Ishikawa (cell line): ENCODE measurements around the gene HDHD3.

Experiments
- CEBPB ChIP-seq: IDR thresholded peaks from 2 replicates; pipeline ENCODE4 v1.6.1; 2012
- EP300 ChIP-seq: IDR thresholded peaks from 2 replicates; pipeline ENCODE4 v1.6.1; 2012; ENCODE audit warnings: borderline replicate concordance
- FOXM1 ChIP-seq: IDR thresholded peaks from 2 replicates; pipeline ENCODE4 v1.6.1; 2012; ENCODE audit warnings: low read depth, borderline replicate concordance
- RAD21 ChIP-seq: IDR thresholded peaks from 2 replicates; pipeline ENCODE4 v1.6.1; 2012; ENCODE audit warnings: low read depth
- TAF1 ChIP-seq: IDR thresholded peaks from 2 replicates; pipeline ENCODE4 v1.6.1; 2012; ENCODE audit warnings: low read depth, mild to moderate bottlenecking
- YY1 ChIP-seq: IDR thresholded peaks from 2 replicates; pipeline ENCODE4 v1.6.1; 2012; ENCODE audit warnings: low read depth
- TF ChIP-seq, protein P1 (sequence below): IDR thresholded peaks from 2 replicates; pipeline ENCODE4 v1.6.1; 2012
- TF ChIP-seq, protein P2 (sequence below): IDR thresholded peaks from 2 replicates; pipeline ENCODE4 v1.6.1; 2012; ENCODE audit warnings: low read depth, mild to moderate bottlenecking
- TF ChIP-seq, protein P3 (sequence below): IDR thresholded peaks from 2 replicates; pipeline ENCODE4 v1.6.1; 2012

DNA sequence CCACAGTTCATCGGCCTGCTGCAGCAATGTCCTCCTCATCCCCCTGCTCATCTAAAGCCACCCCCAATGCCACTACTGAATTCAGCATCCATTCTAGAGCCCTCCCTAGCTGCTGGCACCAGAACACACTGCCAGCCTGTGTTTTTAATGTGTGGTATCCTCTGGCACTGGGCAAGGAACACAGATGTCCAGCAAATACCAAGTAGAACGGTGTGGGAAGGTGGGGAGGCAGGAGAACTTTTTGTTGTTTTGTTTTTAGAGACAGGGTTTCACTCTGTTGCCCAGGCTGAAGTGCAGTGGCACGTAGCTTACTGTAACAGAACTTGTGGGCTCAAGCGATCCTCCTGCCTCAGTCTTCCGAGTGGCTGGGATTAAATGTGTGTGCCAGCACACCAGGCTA lies 4.7 kb downstream of the HDHD3 start:
- TF ChIP-seq CEBPB: no peak
- TF ChIP-seq RAD21: no peak
- TF ChIP-seq, protein P1, sequence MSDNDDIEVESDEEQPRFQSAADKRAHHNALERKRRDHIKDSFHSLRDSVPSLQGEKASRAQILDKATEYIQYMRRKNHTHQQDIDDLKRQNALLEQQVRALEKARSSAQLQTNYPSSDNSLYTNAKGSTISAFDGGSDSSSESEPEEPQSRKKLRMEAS: no peak
- TF ChIP-seq YY1: no peak
- no peak for TF ChIP-seq FOXM1
- TF ChIP-seq, protein P2, sequence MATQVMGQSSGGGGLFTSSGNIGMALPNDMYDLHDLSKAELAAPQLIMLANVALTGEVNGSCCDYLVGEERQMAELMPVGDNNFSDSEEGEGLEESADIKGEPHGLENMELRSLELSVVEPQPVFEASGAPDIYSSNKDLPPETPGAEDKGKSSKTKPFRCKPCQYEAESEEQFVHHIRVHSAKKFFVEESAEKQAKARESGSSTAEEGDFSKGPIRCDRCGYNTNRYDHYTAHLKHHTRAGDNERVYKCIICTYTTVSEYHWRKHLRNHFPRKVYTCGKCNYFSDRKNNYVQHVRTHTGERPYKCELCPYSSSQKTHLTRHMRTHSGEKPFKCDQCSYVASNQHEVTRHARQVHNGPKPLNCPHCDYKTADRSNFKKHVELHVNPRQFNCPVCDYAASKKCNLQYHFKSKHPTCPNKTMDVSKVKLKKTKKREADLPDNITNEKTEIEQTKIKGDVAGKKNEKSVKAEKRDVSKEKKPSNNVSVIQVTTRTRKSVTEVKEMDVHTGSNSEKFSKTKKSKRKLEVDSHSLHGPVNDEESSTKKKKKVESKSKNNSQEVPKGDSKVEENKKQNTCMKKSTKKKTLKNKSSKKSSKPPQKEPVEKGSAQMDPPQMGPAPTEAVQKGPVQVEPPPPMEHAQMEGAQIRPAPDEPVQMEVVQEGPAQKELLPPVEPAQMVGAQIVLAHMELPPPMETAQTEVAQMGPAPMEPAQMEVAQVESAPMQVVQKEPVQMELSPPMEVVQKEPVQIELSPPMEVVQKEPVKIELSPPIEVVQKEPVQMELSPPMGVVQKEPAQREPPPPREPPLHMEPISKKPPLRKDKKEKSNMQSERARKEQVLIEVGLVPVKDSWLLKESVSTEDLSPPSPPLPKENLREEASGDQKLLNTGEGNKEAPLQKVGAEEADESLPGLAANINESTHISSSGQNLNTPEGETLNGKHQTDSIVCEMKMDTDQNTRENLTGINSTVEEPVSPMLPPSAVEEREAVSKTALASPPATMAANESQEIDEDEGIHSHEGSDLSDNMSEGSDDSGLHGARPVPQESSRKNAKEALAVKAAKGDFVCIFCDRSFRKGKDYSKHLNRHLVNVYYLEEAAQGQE: no peak
- TF ChIP-seq EP300: no peak
- no peak for TF ChIP-seq TAF1
- TF ChIP-seq, protein P3, sequence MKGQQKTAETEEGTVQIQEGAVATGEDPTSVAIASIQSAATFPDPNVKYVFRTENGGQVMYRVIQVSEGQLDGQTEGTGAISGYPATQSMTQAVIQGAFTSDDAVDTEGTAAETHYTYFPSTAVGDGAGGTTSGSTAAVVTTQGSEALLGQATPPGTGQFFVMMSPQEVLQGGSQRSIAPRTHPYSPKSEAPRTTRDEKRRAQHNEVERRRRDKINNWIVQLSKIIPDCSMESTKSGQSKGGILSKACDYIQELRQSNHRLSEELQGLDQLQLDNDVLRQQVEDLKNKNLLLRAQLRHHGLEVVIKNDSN: no peak
